Measurements from ENCODE around the gene ABLIM3. TPM values are rescaled to one million over a fixed set of nuclear protein-coding genes. Genes with fewer than 3 reads are reported as not detected.

ABLIM3 gene
- total and polyA plus RNA-seq, 2 of the 8 experiments (the other 6 are each of a cell fraction or from before 2014, with no cell fraction given): 0.36 to 0.56 TPM

- no peak overlapping the region for H3K4ac ChIP-seq (replicated peaks; ENCODE audit: insufficient read length, low read depth, low read length)
- no peak overlapping the region for H4K8ac ChIP-seq (ENCODE audit: extremely low read depth, insufficient read depth, low read length)
- no peak overlapping the region for H3K14ac ChIP-seq (ENCODE audit: insufficient read length)
- peak overlapping the region in 1 of 4 experiments; percentile 79; a peak in 1 of 8 replicates for H3K4me3 ChIP-seq (ENCODE audit: extremely low read depth in 1 of 4, insufficient read depth in 2 of 4, low read depth in 3 of 4, low read length in 4 of 4)
- H2BK15ac ChIP-seq (ENCODE audit: low read length): 0 out of 2 replicates have a peak overlapping the region, but pooled peaks have one; percentile 14
- H3K56ac ChIP-seq (replicated peaks; ENCODE audit: insufficient read length, low read depth, low read length): no peak overlapping the region
- POLR2A ChIA-PET (ENCODE audit: partially characterized antibody): no interaction called here
- H3K23me2 ChIP-seq (ENCODE audit: low read depth, low read length): peaks cover 8% of the 10 kb centered on the region; the same call in 1 of the 2 replicates
- H3K36me3 ChIP-seq (ENCODE audit: control insufficient read depth in 2 of 4, insufficient read depth in 4 of 4, low read length in 3 of 4): no peaks in the 10 kb centered on the region
- FAIRE-seq (no peak), DNase-seq (ENCODE audit: low read depth in 1 of 2, low spot score in 2 of 2) (no peak)
- H4K5ac ChIP-seq (ENCODE audit: insufficient read length, low read depth, low read length): no peak overlapping the region
- CTCF ChIA-PET (ENCODE audit: partially characterized antibody): interaction anchor here (0.7 to 1.7 kb wide), 5 partner anchors 9 to 159 kb away, joined by 3 to 6 read pairs (median 4); no protein-coding TSS in a partner anchor
- no peak overlapping the region for H2AFZ ChIP-seq (ENCODE audit: low read length)
- no peak overlapping the region for H2BK12ac ChIP-seq (ENCODE audit: low read depth, low read length)
- no peak overlapping the region for H2AK5ac ChIP-seq (ENCODE audit: low read depth, low read length)
- no peak overlapping the region for H3K18ac ChIP-seq (ENCODE audit: extremely low read depth, low read length)
- H3K79me1 ChIP-seq (ENCODE audit: low read depth, low read length): no peaks in the 10 kb centered on the region
- peaks cover 8 to 31% (median 20%) of the 10 kb centered on the region in 4 experiments for H3K27me3 ChIP-seq (replicated peaks in 1 of 4; ENCODE audit: control insufficient read depth in 3 of 4, extremely low read depth in 1 of 4, insufficient read depth in 3 of 4, low read length in 3 of 4)
- H3K4me2 ChIP-seq (ENCODE audit: insufficient read depth in 1 of 2, low read depth in 2 of 2, low read length in 2 of 2): peak overlapping the region in 1 of 2 experiments; percentile 89; a peak in 2 of 4 replicates
- no peaks in the 10 kb centered on the region for H3K9me3 ChIP-seq (ENCODE audit: insufficient read depth in 2 of 2, low read depth in 1 of 2, low read length in 1 of 2)
- WGBS, 2 experiments (ENCODE audit: extremely low coverage in 1 of 2, insufficient coverage in 1 of 2, insufficient read length in 1 of 2, insufficient replicate concordance in 2 of 2, low coverage in 1 of 2, low lambda C conversion rate in 2 of 2, missing lambda C conversion rate in 1 of 2): 67% methylated on average over 3 of the region's 3 CpGs; no CpG with 5 or more reads in 1 of the 2 experiments
- no peak overlapping the region for H2BK120ac ChIP-seq (replicated peaks; ENCODE audit: low read depth, low read length)
- H2BK20ac ChIP-seq (ENCODE audit: low read length): no peak overlapping the region
- no peak overlapping the region for H3K9ac ChIP-seq (replicated peaks in 1 of 4; ENCODE audit: extremely low read depth in 1 of 4, low read depth in 3 of 4, low read length in 3 of 4)
- no peaks in the 10 kb centered on the region for H3K79me2 ChIP-seq (ENCODE audit: control insufficient read depth in 1 of 2, insufficient read depth in 2 of 2, low read length in 2 of 2)
- H3K27ac ChIP-seq (ENCODE audit: low read depth, low read length): no peak overlapping the region
- no peak overlapping the region for H2BK5ac ChIP-seq (ENCODE audit: low read depth, low read length)
- H3K4me1 ChIP-seq (replicated peaks in 1 of 4; ENCODE audit: control insufficient read depth in 3 of 4, insufficient read depth in 4 of 4, low read length in 3 of 4): peaks cover 7 to 8% (median 7%) of the 10 kb centered on the region in 4 experiments; a peak in 5 of 7 replicates
- H4K20me1 ChIP-seq (replicated peaks in 1 of 2; ENCODE audit: control insufficient read depth in 1 of 2, insufficient read depth in 2 of 2, low read length in 2 of 2): peaks cover 0 to 3% of the 10 kb centered on the region in 2 experiments
- no peak overlapping the region for H4K91ac ChIP-seq (replicated peaks; ENCODE audit: insufficient read length, low read length)
- H3K23ac ChIP-seq (ENCODE audit: insufficient read length): no peak overlapping the region
- TF ChIP-seq CREB1 (IDR thresholded peaks at IDR 0.05): no peak
- TF ChIP-seq PHF8 (conservative IDR thresholded peaks at IDR 0.05; ENCODE audit: low read depth, low read length): no peak
- no peak for TF ChIP-seq KDM5A (IDR thresholded peaks at IDR 0.05; ENCODE audit: low read length)
Measured at GRCh38 chr5:149273950-149274349, 132.7 kb downstream of the ABLIM3 start.
